HS-27A (cell line): Measurements from ENCODE around the gene GNG8.
"Not testable (repeated sequence)": the region's sequence is repeated elsewhere in the genome, so short reads cannot be mapped to it uniquely, and the experiment has no call there.

ENCODE experiments used
- DNase-seq: peaks from one replicate; pipeline ENCODE4 v3.0.0-alpha.2; 2012; ENCODE audit warnings: low read depth, missing footprints

GNG8 gene

GRCh38 chr19:46646402-46646801 lies 10.4 kb upstream of the GNG8 start:
- no peak for DNase-seq

DNA sequence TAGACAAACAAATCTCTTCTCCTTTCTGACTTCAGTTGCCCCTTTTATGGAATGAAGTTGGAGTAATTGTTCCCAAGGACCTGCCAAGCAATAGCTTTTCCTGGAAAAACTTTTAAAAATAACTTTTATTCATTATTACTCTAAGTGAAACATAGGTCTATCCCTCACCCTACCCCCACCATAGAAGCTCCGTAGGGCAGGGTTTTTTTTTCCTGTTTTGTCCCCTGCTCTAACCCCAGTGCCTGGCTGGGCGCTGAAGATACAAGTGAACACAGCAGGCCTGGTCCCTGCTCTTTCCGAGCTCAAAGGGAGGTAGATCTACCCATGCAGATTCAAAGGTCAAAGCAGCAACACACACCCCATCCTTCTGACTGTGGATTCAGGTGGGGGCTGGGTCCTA lies 8.7 kb upstream of the GNG8 start:
- no peak for DNase-seq

- DNase-seq: no peak
Measured at GRCh38 chr19:46640656-46641055, 4.7 kb upstream of the GNG8 start.

DNA sequence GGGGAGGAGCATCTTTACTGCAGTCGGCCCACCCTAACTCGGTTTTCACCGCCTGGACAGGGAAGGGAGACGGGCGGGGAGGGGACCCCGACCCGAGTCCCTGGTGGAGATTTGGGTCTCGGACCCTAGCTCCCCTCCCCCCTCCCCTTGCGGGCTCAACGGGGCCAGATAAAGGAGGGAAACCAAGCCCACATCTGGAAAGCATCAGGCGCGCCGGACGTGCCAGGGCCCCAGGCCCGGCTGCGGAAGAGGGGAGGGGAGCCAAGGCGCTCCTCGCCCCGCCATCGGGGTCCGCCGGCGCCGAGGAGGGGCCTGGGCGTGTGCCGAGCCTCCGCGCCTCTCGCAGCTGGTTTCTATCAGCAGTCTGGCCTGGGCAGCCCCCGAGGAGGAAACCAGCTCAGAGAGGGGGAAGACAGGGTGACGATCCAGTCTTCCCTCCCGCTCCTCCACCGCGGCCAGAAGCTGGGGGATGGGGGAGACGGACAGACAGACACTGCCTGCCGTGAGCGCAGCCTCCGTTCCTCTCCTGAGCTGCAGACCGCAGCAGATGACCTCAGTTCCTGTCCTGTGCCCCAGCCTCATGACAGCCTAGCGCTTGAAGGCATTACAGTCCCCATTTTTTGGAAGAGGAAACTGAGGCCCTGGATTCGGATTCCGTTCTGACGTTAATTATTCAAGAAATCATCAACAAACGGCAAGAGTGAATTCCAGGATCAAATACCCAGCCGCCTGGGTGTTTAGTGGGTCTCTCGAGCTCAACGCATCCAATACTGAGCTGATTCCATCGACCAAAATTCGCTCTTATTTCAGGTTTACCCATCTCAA lies 3.6 kb upstream of the GNG8 start:
- DNase-seq: no peak

DNA sequence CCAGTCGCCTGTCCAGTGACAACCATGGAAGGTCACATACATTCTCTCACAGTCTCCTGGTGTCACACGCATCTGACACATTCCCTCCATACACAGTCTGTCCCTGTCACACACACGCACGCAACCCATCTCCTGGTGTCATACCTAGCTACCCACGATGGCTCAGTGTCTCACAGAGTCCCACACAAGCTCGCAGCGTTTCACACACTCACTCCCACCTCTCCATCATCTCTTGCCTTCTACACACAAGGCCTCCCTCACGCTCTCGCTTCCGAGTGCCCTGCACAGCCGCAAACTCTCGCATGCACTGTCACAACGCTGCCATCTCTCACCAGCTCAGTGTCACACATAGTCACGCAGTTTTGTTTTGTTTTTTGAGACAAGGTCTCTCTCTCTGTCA lies 1.2 kb upstream of the GNG8 start:
- DNase-seq: no peak

DNA sequence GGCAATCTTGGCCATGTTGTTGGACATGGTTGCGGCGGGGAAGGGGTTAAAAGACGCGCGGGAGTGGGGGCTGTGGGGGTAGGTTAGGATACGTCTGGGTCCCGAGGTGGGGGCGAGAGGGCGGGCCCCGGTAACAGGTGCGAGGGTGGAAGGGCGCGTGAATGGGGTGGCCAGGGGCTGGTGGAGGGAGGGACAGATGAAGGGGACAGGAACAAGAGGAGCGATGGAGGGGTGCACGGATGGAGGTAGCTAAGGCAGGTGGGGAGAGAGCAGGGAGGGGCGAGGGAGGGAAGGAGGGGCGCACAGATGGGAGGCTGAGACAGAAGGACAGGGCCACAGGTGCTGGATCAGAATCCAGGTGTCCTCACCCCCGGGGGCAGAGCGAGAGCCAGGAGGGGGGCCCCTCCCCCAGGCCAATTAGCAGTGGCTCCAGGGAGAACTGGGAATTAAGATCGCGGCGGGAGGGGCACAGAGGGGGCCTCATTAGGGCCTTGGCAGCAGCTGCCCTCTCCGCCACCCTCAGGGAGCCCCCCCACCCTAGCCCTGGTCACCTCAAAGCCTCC lies 1.3 kb downstream of the GNG8 start:
- no peak for DNase-seq

DNA sequence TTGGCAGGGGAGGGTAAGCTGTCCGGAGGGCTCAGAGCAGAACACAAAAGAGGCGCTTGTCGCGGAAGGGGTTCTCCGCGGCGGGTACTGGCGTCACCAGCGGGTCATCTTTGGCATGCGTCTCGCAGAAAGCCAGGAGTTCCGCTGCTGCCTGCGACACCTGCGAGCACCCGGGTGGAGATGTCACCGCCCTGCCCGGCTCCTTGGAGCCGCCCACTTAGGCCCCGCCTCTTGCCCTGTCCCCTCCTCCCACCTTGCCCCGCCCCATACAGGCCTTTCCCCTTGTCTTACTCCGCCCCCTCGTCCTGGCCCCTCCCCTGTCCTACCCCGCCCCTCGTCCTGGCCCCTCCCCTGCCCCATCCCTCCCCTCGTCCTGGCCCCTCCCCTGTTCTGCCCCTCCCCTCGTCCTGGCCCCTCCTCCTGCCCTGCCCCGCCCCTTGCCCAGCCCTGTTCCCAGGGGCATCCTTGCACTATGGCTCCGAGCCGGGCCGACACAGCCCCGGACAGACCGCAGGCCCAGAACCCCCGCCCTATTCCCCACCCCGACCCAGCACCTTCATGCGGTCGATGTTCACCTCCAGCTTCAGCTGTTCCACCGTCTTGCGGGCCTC lies 1.9 kb downstream of the GNG8 start:
- peak; percentile 52 for DNase-seq

GRCh38 chr19:46633130-46633529 lies 2.9 kb downstream of the GNG8 start:
- no peak for DNase-seq

DNA sequence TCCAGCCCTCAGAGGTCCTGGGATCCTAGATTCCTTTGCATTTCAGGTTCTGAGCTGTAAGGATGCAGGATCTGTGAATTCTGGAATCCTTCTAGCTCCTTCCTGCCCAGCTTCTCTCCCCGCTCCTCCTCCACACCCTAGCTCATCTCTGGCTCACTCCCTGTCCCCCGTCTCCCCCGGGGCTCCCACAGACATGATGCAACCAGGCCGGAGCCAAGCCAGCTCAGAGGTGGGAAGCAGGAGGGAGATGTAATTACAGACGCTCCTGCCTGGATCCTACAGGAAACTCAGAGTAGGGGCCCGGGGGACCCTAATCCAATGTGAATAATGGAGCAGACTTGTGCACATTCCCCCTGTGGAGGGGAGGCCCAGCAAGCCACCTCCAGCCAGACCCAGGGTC lies 4.5 kb downstream of the GNG8 start:
- no peak for DNase-seq

- DNase-seq: no peak
Measured at GRCh38 chr19:46630586-46631205, 5.3 kb downstream of the GNG8 start.

DNA sequence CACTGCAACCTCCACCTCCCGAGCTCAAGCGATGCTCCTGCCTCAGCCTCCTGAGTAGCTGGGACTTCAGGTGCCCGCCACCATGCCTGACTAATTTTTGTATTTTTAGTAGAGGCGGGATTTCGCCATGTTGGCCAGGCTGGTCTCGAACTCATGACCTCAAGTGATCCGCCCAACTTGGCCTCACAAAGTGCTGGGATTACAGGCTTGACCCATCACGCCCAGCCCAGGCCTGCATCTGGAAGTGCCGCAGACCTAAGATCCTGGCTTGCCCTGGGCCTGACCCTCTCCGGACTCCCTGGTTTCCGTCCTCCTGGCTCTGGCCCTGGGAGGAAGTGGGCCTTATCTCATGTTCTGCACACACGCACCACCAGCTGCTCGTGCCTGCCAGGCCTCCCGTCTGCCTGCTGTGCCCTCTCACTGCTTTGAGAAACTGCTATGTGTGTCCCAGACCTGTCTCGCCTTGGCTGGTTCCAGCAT lies 6.4 kb downstream of the GNG8 start:
- no peak for DNase-seq

GRCh38 chr19:46628970-46629369 lies 7.0 kb downstream of the GNG8 start:
- not testable (repeated sequence) for DNase-seq

DNA sequence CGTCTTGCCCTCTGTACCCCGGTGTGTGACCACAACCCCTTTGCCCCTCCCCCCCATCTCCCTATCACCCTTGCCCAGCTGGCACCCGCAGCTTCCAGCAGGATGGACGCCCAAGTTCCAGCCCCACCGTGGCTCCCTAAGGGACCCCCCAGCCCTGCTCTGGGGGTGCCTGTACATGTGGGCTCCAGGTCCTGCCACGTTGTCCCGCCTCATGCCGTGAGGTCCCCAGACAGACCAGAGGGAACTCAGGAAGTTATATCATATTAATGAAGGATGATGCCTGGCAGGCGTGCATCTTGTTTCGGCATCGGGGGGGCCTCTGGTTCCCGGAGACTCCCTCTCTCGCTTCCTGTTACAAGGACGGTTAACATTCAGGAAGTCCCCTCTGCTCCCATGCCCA lies 9.6 kb downstream of the GNG8 start:
- DNase-seq: no peak

DNA sequence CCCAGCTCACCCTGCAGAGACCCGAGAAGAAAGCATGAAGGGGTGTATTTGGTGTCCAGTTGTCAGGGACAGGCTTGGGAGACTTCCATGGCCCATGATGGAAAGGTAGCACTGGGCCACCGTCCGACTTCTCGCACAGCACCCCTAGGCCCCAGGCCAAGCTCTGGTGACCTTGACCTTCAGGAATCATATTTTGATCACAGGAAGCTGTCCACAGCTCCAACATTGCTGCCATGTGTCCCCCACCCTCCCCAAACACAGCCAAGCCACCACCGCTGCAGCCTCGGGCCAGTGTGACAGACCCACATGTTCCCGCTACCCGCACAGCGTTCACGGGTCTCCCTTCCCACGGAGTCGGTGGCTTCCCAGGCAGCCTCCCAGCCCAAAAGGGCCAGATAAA lies 10.3 kb downstream of the GNG8 start:
- DNase-seq: no peak

DNA sequence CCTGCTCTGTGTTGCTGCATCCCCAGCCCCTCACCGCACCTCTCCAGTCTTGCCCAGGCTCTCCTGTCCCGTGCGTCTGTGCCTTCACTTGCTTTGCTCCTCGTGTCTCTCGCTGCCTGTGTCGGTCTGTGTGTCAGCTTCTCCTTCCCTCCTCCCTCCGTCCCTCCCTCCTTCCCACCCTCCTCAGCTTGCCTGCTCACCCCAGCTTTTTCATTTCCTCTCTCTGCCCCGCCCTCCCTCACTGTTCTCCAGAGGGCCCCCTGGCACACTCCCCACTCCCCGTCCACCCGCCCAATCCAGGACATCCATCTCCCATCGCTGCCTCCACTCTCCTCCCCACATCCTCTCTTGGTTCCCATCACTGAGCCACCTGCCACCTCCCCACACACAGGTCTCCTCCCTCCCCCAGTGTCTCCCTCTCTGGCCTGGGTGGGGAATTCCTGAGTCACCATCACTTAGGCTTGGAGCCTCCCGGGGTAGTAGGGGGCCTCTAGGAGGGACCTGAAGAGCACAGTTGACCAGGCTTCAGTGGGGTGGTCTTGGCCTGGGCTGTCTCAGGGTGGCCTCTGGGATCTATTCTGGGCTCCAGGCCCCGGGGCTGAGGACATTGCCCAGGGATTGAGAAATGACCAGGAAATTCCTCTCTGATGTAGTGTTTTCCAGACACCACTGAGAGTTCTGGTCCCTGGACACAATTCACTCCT lies 10.9 kb downstream of the GNG8 start, which contains the start of gene PTGIR:
Gene PTGIR (minus strand): TSS at position 132 of the 704 bp plus-strand sequence. CDS start 864 bp downstream, outside the sequence.
- no peak for DNase-seq

- DNase-seq: no peak
Measured at GRCh38 chr19:46623915-46624502, 12.0 kb downstream of the GNG8 start.

DNA sequence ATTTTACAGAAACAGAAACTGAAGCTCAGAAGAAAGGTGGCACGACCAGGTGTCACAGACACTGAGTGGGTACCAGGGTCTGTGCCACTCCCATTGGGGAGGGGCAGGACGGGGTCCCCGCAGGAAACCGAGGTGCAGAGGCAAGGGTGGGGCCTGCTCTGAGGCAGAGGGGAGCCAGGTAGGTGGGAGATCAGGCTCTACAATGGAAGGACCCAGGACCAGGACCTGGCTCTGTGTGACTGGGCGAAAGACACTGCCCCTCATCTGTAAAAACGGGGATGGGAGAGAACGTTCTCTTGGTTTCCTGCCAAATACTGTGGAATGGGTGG lies 13.9 kb downstream of the GNG8 start:
- no peak for DNase-seq

- no peak for DNase-seq
Measured at GRCh38 chr19:46621191-46622117, 14.5 kb downstream of the GNG8 start.

DNA sequence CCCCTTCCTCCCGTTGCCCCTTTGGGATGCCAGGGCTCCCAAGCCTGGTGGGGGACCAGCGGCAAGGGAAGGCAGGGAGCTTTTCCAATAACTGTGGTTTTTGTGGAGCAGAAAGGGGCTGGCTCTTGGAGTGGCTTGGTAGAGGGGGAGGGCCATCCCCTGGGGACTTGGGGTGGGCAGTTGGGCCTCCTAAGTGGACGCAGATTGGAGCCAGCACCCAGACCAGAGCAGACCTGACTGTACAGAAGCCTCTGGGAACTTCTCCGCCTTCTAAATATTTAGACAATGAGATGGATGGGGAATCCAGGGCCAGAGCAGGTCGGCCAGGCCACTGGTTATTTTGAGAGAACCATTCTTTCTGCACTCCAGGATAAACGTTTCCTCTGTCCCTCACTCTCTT lies 15.3 kb downstream of the GNG8 start:
- no peak for DNase-seq

GRCh38 chr19:46620267-46620666 lies 15.7 kb downstream of the GNG8 start:
- no peak for DNase-seq
